ENCODE measurements around the gene MRC2.

MRC2 gene

GRCh38 chr17:62701706-62702085 lies 74.2 kb downstream of the MRC2 start:
- no peak for DNase-seq (ENCODE audit: low read depth)

GRCh38 chr17:62702746-62703260 lies 75.3 kb downstream of the MRC2 start:
- no peak for DNase-seq (ENCODE audit: low read depth)

GRCh38 chr17:62703261-62703775 lies 75.8 kb downstream of the MRC2 start:
- no peak for DNase-seq (ENCODE audit: low read depth)

- DNase-seq (ENCODE audit: low read depth), result peak; percentile 46
These were observed 76.4 kb downstream of the MRC2 start for GRCh38 chr17:62703776-62704380.

- DNase-seq (ENCODE audit: low read depth), result no peak
These were observed 77.0 kb downstream of the MRC2 start for GRCh38 chr17:62704381-62704971.

- no peak for DNase-seq (ENCODE audit: low read depth)
These were observed 77.8 kb downstream of the MRC2 start for GRCh38 chr17:62705156-62705777.

GRCh38 chr17:62705778-62706597 lies 78.5 kb downstream of the MRC2 start:
- DNase-seq (ENCODE audit: low read depth), result no peak

- no peak for DNase-seq (ENCODE audit: low read depth)
These were observed 79.3 kb downstream of the MRC2 start for GRCh38 chr17:62706598-62707424.

GRCh38 chr17:62707425-62707739 lies 79.9 kb downstream of the MRC2 start:
- DNase-seq (ENCODE audit: low read depth), result no peak

GRCh38 chr17:62708587-62708986 lies 81.1 kb downstream of the MRC2 start:
- DNase-seq (ENCODE audit: low read depth), result no peak

- DNase-seq (ENCODE audit: low read depth), result no peak
These were observed 84.7 kb downstream of the MRC2 start for GRCh38 chr17:62712171-62712581.

- no peak for DNase-seq (ENCODE audit: low read depth)
These were observed 85.8 kb downstream of the MRC2 start for GRCh38 chr17:62713086-62713881.

GRCh38 chr17:62714016-62714777 lies 86.7 kb downstream of the MRC2 start:
- DNase-seq (ENCODE audit: low read depth), result no peak

- DNase-seq (ENCODE audit: low read depth), result no peak
These were observed 88.5 kb downstream of the MRC2 start for GRCh38 chr17:62715882-62716390.

- DNase-seq (ENCODE audit: low read depth), result no peak
These were observed 89.5 kb downstream of the MRC2 start for GRCh38 chr17:62716834-62717588.

GRCh38 chr17:62717589-62717855 lies 90.1 kb downstream of the MRC2 start:
- DNase-seq (ENCODE audit: low read depth), result no peak

GRCh38 chr17:62717889-62718288 lies 90.4 kb downstream of the MRC2 start:
- DNase-seq (ENCODE audit: low read depth), result no peak

- no peak for DNase-seq (ENCODE audit: low read depth)
These were observed 91.0 kb downstream of the MRC2 start for GRCh38 chr17:62718429-62718828.

- DNase-seq (ENCODE audit: low read depth), result no peak
These were observed 92.1 kb downstream of the MRC2 start for GRCh38 chr17:62719586-62719985.

Data from stimulated activated CD8-positive, alpha-beta memory T cell treated with anti-CD3 and anti-CD28 coated beads, Interleukin-12 subunit alpha, Interleukin-12 subunit beta, amount 100 ng/mL, for 1 hour (primary cell).